Hindlimb muscle (tissue), 1 donor: ENCODE results near the gene MSANTD7. TPM values are rescaled to one million over a fixed set of nuclear protein-coding genes. Genes with fewer than 3 reads are reported as not detected.

Source experiments
- polyA plus RNA-seq: library from polyadenylated mRNA; unstranded; fragments of 120-200 nt; gene quantifications from one replicate; pipeline ENCODE4 v1.2.1, GENCODE V29; 2013; ENCODE audit not compliant: insufficient read length

Gene MSANTD7
- polyA plus RNA-seq, 1 donor, result 9.0 TPM

Other genes with a start within 250 kb of the MSANTD7 start
- gene FAM107B, start 63.4 kb upstream of the MSANTD7 start, polyA plus RNA-seq, result 20.3 TPM
- gene CDNF, start 269 bp upstream of the MSANTD7 start, polyA plus RNA-seq, result 2.9 TPM
- gene HSPA14, start within 50 bp of the MSANTD7 start, polyA plus RNA-seq, result 13.3 TPM
- gene SUV39H2, start 40.6 kb downstream of the MSANTD7 start, polyA plus RNA-seq, result 8.7 TPM
- gene DCLRE1C, start 115.8 kb downstream of the MSANTD7 start, polyA plus RNA-seq, result 8.3 TPM
- gene MEIG1, start 121.1 kb downstream of the MSANTD7 start, polyA plus RNA-seq, result 0.39 TPM
- gene OLAH, start 205.6 kb downstream of the MSANTD7 start, polyA plus RNA-seq, result not detected